ENCODE measurements around the gene HTR3E.
A peak's percentile ranks its signal among the peaks of the same experiment; 100 is the strongest.
"Not testable (repeated sequence)": the region's sequence is repeated elsewhere in the genome, so short reads cannot be mapped to it uniquely, and the experiment has no call there.

The HTR3E gene

DNA sequence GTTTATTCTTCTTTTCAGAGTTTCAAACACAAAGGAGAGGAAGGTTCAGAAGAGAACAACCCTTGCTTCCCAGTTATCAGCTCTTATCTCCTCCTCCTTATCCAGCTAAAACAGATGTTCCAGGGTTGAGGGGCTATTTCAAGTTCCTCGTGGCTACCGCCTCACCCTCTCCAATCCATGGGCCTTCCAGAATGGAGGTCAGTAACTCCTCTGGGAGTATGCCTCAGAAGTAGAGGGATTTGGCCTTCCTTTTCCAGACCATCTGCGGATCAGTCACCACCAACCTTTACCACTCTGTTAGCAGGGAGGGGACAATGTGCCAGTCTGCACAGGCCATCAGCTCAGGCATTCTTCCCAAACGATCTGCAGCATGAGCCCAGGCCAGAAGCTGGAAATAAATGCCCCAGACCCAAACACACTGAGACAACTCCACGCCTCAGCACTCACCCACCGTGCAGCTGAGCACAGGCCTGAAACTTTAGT is 29.2 kb upstream of the HTR3E start:
- TF ChIP-seq YY1 (IDR thresholded peaks at IDR 0.05; ENCODE audit: insufficient read depth, insufficient read length) (no peak), SUZ12 (IDR thresholded peaks at IDR 0.05; ENCODE audit: extremely low read depth, insufficient read depth, insufficient read length) (no peak), ZNF274 (IDR thresholded peaks at IDR 0.05; ENCODE audit: low read depth, low read length) (no peak)
- DNase-seq (ENCODE audit: low read depth, low spot score), result no peak
- Histone ChIP-seq H3K4me1 (ENCODE audit: insufficient read depth, insufficient read length) (no peaks in the 10 kb centered on the region), H3K9me3 (ENCODE audit: insufficient read depth, low read length) (peaks cover 16% of the 10 kb centered on the region), H3K36me3 (ENCODE audit: insufficient read depth, insufficient read length, low read length) (no peaks in the 10 kb centered on the region), H3K9ac (ENCODE audit: insufficient read length, low read depth) (no peak overlapping the region), H3K4me3 (ENCODE audit: insufficient read length, low read depth) (no peak overlapping the region), H3K27me3 (ENCODE audit: insufficient read depth, insufficient read length) (no peaks in the 10 kb centered on the region)

- no peak for DNase-seq (ENCODE audit: low read depth, low spot score)
- H3K27me3 ChIP-seq (ENCODE audit: insufficient read depth, insufficient read length), result no peaks in the 10 kb centered on the region
- no peaks in the 10 kb centered on the region for H3K4me1 ChIP-seq (ENCODE audit: insufficient read depth, insufficient read length)
- H3K9me3 ChIP-seq (ENCODE audit: insufficient read depth, low read length), result peaks cover 16% of the 10 kb centered on the region
- H3K9ac ChIP-seq (ENCODE audit: insufficient read length, low read depth), result no peak overlapping the region
- no peak overlapping the region for H3K4me3 ChIP-seq (ENCODE audit: insufficient read length, low read depth)
- TF ChIP-seq ZNF274 (IDR thresholded peaks at IDR 0.05; ENCODE audit: low read depth, low read length), result no peak
- TF ChIP-seq SUZ12 (IDR thresholded peaks at IDR 0.05; ENCODE audit: extremely low read depth, insufficient read depth, insufficient read length), result no peak
- TF ChIP-seq YY1 (IDR thresholded peaks at IDR 0.05; ENCODE audit: insufficient read depth, insufficient read length), result no peak
- H3K36me3 ChIP-seq (ENCODE audit: insufficient read depth, insufficient read length, low read length), result no peaks in the 10 kb centered on the region
These were observed 28.5 kb upstream of the HTR3E start for GRCh38 chr3:184068344-184068743.

DNA sequence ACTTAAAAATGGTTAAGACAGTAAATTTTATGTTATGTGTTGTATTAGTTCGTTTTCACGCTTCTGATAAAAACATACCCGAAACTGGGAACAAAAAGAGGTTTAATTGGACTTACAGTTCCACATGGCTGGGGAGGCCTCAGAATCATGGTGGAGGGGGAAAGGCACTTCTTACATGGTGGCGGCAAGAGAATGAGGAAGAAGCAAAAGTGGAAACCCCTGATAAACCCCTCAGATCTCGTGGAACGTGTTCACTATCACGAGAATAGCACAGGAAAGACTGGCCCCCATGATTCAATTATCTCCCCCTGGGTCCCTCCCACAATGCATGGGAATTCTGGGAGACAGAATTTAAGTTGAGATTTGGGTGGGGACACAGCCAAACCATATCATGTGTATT is 25.7 kb upstream of the HTR3E start:
- not testable (repeated sequence) for H3K4me3 ChIP-seq (ENCODE audit: insufficient read length, low read depth); H3K9ac ChIP-seq (ENCODE audit: insufficient read length, low read depth); DNase-seq (ENCODE audit: low read depth, low spot score); H3K27me3 ChIP-seq (ENCODE audit: insufficient read depth, insufficient read length); H3K36me3 ChIP-seq (ENCODE audit: insufficient read depth, insufficient read length, low read length); H3K4me1 ChIP-seq (ENCODE audit: insufficient read depth, insufficient read length)
- peaks cover 16% of the 10 kb centered on the region for H3K9me3 ChIP-seq (ENCODE audit: insufficient read depth, low read length)

DNA sequence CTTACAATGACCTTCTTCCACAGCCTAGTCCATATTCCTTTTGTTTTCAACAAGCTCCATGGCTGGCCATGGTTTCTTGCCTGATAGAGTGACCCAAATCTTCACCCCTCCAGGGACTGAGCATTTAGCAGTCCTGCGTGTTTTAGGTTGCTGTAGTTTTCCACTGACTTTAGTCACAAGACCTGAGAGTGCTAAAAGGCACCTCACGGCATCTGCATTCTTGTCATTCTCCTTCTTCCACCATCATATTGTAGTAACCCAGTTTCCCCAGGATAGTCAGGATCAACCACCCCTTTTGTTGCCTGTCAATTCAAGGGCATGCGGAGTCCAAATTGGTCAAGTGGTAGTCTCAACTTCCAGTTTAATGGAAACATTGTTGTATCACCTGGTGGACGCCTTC is 23.2 kb upstream of the HTR3E start:
- Histone ChIP-seq H3K36me3 (ENCODE audit: insufficient read depth, insufficient read length, low read length) (no peaks in the 10 kb centered on the region), H3K4me1 (ENCODE audit: insufficient read depth, insufficient read length) (no peaks in the 10 kb centered on the region), H3K4me3 (ENCODE audit: insufficient read length, low read depth) (no peak overlapping the region), H3K9me3 (ENCODE audit: insufficient read depth, low read length) (peaks cover 16% of the 10 kb centered on the region), H3K27me3 (ENCODE audit: insufficient read depth, insufficient read length) (no peaks in the 10 kb centered on the region), H3K9ac (ENCODE audit: insufficient read length, low read depth) (no peak overlapping the region)
- TF ChIP-seq ZNF274 (IDR thresholded peaks at IDR 0.05; ENCODE audit: low read depth, low read length) (no peak), YY1 (IDR thresholded peaks at IDR 0.05; ENCODE audit: insufficient read depth, insufficient read length) (no peak), SUZ12 (IDR thresholded peaks at IDR 0.05; ENCODE audit: extremely low read depth, insufficient read depth, insufficient read length) (no peak)
- no peak for DNase-seq (ENCODE audit: low read depth, low spot score)

- no peak overlapping the region for H3K9ac ChIP-seq (ENCODE audit: insufficient read length, low read depth)
- DNase-seq (ENCODE audit: low read depth, low spot score), result no peak
- H3K36me3 ChIP-seq (ENCODE audit: insufficient read depth, insufficient read length, low read length), result no peaks in the 10 kb centered on the region
- H3K27me3 ChIP-seq (ENCODE audit: insufficient read depth, insufficient read length), result no peaks in the 10 kb centered on the region
- TF ChIP-seq YY1 (IDR thresholded peaks at IDR 0.05; ENCODE audit: insufficient read depth, insufficient read length) (no peak), SUZ12 (IDR thresholded peaks at IDR 0.05; ENCODE audit: extremely low read depth, insufficient read depth, insufficient read length) (no peak), ZNF274 (IDR thresholded peaks at IDR 0.05; ENCODE audit: low read depth, low read length) (no peak)
- no peaks in the 10 kb centered on the region for H3K4me1 ChIP-seq (ENCODE audit: insufficient read depth, insufficient read length)
- H3K4me3 ChIP-seq (ENCODE audit: insufficient read length, low read depth), result no peak overlapping the region
- H3K9me3 ChIP-seq (ENCODE audit: insufficient read depth, low read length), result peaks cover 9% of the 10 kb centered on the region
These were observed 21.0 kb upstream of the HTR3E start for GRCh38 chr3:184075901-184076300.

- no peaks in the 10 kb centered on the region for H3K9me3 ChIP-seq (ENCODE audit: insufficient read depth, low read length)
- H3K4me1 ChIP-seq (ENCODE audit: insufficient read depth, insufficient read length), result no peaks in the 10 kb centered on the region
- no peaks in the 10 kb centered on the region for H3K27me3 ChIP-seq (ENCODE audit: insufficient read depth, insufficient read length)
- no peak overlapping the region for H3K9ac ChIP-seq (ENCODE audit: insufficient read length, low read depth)
- no peaks in the 10 kb centered on the region for H3K36me3 ChIP-seq (ENCODE audit: insufficient read depth, insufficient read length, low read length)
- no peak for TF ChIP-seq ZNF274 (IDR thresholded peaks at IDR 0.05; ENCODE audit: low read depth, low read length)
- no peak for TF ChIP-seq YY1 (IDR thresholded peaks at IDR 0.05; ENCODE audit: insufficient read depth, insufficient read length)
- TF ChIP-seq SUZ12 (IDR thresholded peaks at IDR 0.05; ENCODE audit: extremely low read depth, insufficient read depth, insufficient read length), result no peak
- H3K4me3 ChIP-seq (ENCODE audit: insufficient read length, low read depth), result no peak overlapping the region
- DNase-seq (ENCODE audit: low read depth, low spot score), result peak; percentile 22
These were observed 19.0 kb upstream of the HTR3E start for GRCh38 chr3:184077881-184078280.

GRCh38 chr3:184078851-184079250 is 18.0 kb upstream of the HTR3E start:
- Histone ChIP-seq H3K9me3 (ENCODE audit: insufficient read depth, low read length) (no peaks in the 10 kb centered on the region), H3K4me1 (ENCODE audit: insufficient read depth, insufficient read length) (no peaks in the 10 kb centered on the region), H3K27me3 (ENCODE audit: insufficient read depth, insufficient read length) (no peaks in the 10 kb centered on the region), H3K36me3 (ENCODE audit: insufficient read depth, insufficient read length, low read length) (no peaks in the 10 kb centered on the region), H3K4me3 (ENCODE audit: insufficient read length, low read depth) (no peak overlapping the region), H3K9ac (ENCODE audit: insufficient read length, low read depth) (no peak overlapping the region)
- TF ChIP-seq SUZ12 (IDR thresholded peaks at IDR 0.05; ENCODE audit: extremely low read depth, insufficient read depth, insufficient read length) (no peak), YY1 (IDR thresholded peaks at IDR 0.05; ENCODE audit: insufficient read depth, insufficient read length) (no peak), ZNF274 (IDR thresholded peaks at IDR 0.05; ENCODE audit: low read depth, low read length) (no peak)
- DNase-seq (ENCODE audit: low read depth, low spot score), result no peak
